Neuronal stem cell (in vitro differentiated cells): ENCODE measurements around the gene RASL11A.

Source experiments
- DNase-seq: peaks from one replicate; pipeline ENCODE4 v3.0.0-alpha.2; 2013; ENCODE audit warnings: low spot score
- H2AFZ ChIP-seq: one replicate; pipeline ENCODE4 v1.6.1; 2013; ENCODE audit warnings: mild to moderate bottlenecking, low read length, inconsistent platforms
- H2AK5ac ChIP-seq: 2 replicates; pipeline ENCODE4 v1.6.1; 2013; ENCODE audit warnings: low read depth, mild to moderate bottlenecking, inconsistent platforms, low read length, moderate library complexity, mixed read lengths
- H2BK120ac ChIP-seq: 2 replicates; pipeline ENCODE4 v1.6.1; 2013; ENCODE audit warnings: low read depth, mild to moderate bottlenecking, inconsistent platforms, low read length, moderate library complexity, mixed read lengths
- H2BK12ac ChIP-seq: one replicate; pipeline ENCODE4 v1.6.1; 2013; ENCODE audit warnings: low read length, inconsistent platforms
- H2BK15ac ChIP-seq: 2 replicates; pipeline ENCODE4 v1.6.1; 2013; ENCODE audit warnings: mild to moderate bottlenecking, low read length, inconsistent platforms, mixed read lengths
- H2BK5ac ChIP-seq: one replicate; pipeline ENCODE4 v1.6.1; 2013; ENCODE audit warnings: inconsistent platforms, mild to moderate bottlenecking, low read length, moderate library complexity
- H3K14ac ChIP-seq: one replicate; pipeline ENCODE4 v1.6.1; 2013; ENCODE audit warnings: low read length, inconsistent platforms
- H3K18ac ChIP-seq: 2 replicates; pipeline ENCODE4 v1.6.1; 2013; ENCODE audit warnings: low read length, inconsistent platforms
- H3K23ac ChIP-seq: 2 replicates; pipeline ENCODE4 v1.6.1; 2013; ENCODE audit warnings: low read depth, mild to moderate bottlenecking, mixed read lengths, low read length, inconsistent platforms; ENCODE audit not compliant: poor library complexity
- H3K27ac ChIP-seq: replicated peaks from 3 replicates; pipeline ENCODE4 v1.5.1; 2013; ENCODE audit warnings: low read length, inconsistent platforms
- H3K27me3 ChIP-seq, 3 experiments: 2 replicates each; pipeline ENCODE4 v1.6.1; 2013; ENCODE audit warnings: low read length in 3 of 3, mild to moderate bottlenecking in 2 of 3, inconsistent platforms in 1 of 3, low read depth in 1 of 3, mixed read lengths in 1 of 3, moderate library complexity in 1 of 3; ENCODE audit not compliant: control insufficient read depth in 3 of 3, insufficient read depth in 3 of 3
- H3K36me3 ChIP-seq, 2 donors: replicated peaks in 1 of 2; 2 replicates each; pipeline ENCODE4 v1.6.1; 2013; ENCODE audit warnings: low read length in 2 of 2; ENCODE audit not compliant: control insufficient read depth in 2 of 2, insufficient read depth in 2 of 2
- H3K4ac ChIP-seq: 2 replicates; pipeline ENCODE4 v1.6.1; 2013; ENCODE audit warnings: inconsistent platforms, mild to moderate bottlenecking, low read length, moderate library complexity
- H3K4me1 ChIP-seq, 2 donors: 1 replicate in 1 of 2; 2 replicates in 1 of 2; pipeline ENCODE4 v1.6.1; 2013; ENCODE audit warnings: low read length in 2 of 2, low read depth in 1 of 2; ENCODE audit not compliant: control insufficient read depth in 2 of 2, insufficient read depth in 1 of 2
- H3K4me2 ChIP-seq: one replicate; pipeline ENCODE4 v1.6.1; 2013; ENCODE audit warnings: mild to moderate bottlenecking, low read length, inconsistent platforms; ENCODE audit not compliant: insufficient read depth, poor library complexity, severe bottlenecking
- H3K4me3 ChIP-seq, 2 donors: 2 replicates each; pipeline ENCODE4 v1.5.1; 2013; ENCODE audit warnings: low read length in 2 of 2, mild to moderate bottlenecking in 2 of 2, inconsistent platforms in 1 of 2, moderate library complexity in 1 of 2
- H3K79me1 ChIP-seq: one replicate; pipeline ENCODE4 v1.6.1; 2013; ENCODE audit warnings: low read depth, mild to moderate bottlenecking, inconsistent platforms, low read length, moderate library complexity
- H3K9ac ChIP-seq: one replicate; pipeline ENCODE4 v1.6.1; 2013; ENCODE audit warnings: mild to moderate bottlenecking, low read depth, low read length, inconsistent platforms; ENCODE audit not compliant: poor library complexity
- H3K9me3 ChIP-seq, 2 donors: replicated peaks in 1 of 2; 2 replicates each; pipeline versions ENCODE3 to v1.6.1; 2013; ENCODE audit warnings: low read length in 2 of 2, mild to moderate bottlenecking in 2 of 2, inconsistent platforms in 1 of 2, low read depth in 1 of 2, mixed read lengths in 1 of 2, moderate library complexity in 1 of 2; ENCODE audit not compliant: control insufficient read depth in 2 of 2, insufficient read depth in 1 of 2
- H4K8ac ChIP-seq: one replicate; pipeline ENCODE4 v1.6.1; 2013; ENCODE audit warnings: low read depth, mild to moderate bottlenecking, inconsistent platforms, low read length, moderate library complexity
- H4K91ac ChIP-seq: one replicate; pipeline ENCODE4 v1.6.1; 2013; ENCODE audit warnings: low read length, low read depth, mild to moderate bottlenecking, inconsistent platforms; ENCODE audit not compliant: poor library complexity
- WGBS, 2 donors: extraction: QIAGEN DNeasy Blood & Tissue Kit; methylation state at CpG; one replicate each; pipeline ENCODE4 v1.1.7; 2013; ENCODE audit warnings: missing lambda C conversion rate in 2 of 2, mixed read lengths in 1 of 2; ENCODE audit not compliant: insufficient read length in 2 of 2, insufficient replicate concordance in 1 of 2; ENCODE audit errors: extremely low coverage in 2 of 2; 5-methylcytosine and 5-hydroxymethylcytosine counted together

The RASL11A gene

GRCh38 chr13:27302643-27303262, 32.1 kb downstream of the RASL11A start:
- Histone ChIP-seq H4K8ac (no peak overlapping the region), H2BK12ac (no peak overlapping the region), H3K4me1 (no peaks in the 10 kb centered on the region), H2AFZ (no peak overlapping the region), H3K4me3 (no peak overlapping the region), H3K23ac (no peak overlapping the region), H2BK120ac (no peak overlapping the region), H3K14ac (no peak overlapping the region), H3K9me3 (no peaks in the 10 kb centered on the region), H2AK5ac (no peak overlapping the region), H3K4ac (no peak overlapping the region), H3K18ac (no peak overlapping the region), H3K9ac (no peak overlapping the region), H4K91ac (no peak overlapping the region), H2BK5ac (no peak overlapping the region), H3K36me3 (no peaks in the 10 kb centered on the region), H3K27me3 (peaks cover 0 to 17% (median 0%) of the 10 kb centered on the region in 3 experiments), H3K27ac (no peak overlapping the region), H3K79me1 (no peaks in the 10 kb centered on the region), H2BK15ac (no peak overlapping the region), H3K4me2 (no peak overlapping the region)
- WGBS, 2 donors, result no CpG with 5 or more reads among the region's 4 CpGs
- no peak for DNase-seq

GRCh38 chr13:27304099-27304498, 33.5 kb downstream of the RASL11A start:
- H3K4me3 ChIP-seq, result no peak overlapping the region
- H2BK120ac ChIP-seq, result no peak overlapping the region
- H4K91ac ChIP-seq, result no peak overlapping the region
- no peak overlapping the region for H2BK12ac ChIP-seq
- H2AK5ac ChIP-seq, result no peak overlapping the region
- H4K8ac ChIP-seq, result no peak overlapping the region
- no peak overlapping the region for H2BK5ac ChIP-seq
- WGBS, 2 donors, result no CpG with 5 or more reads among the region's 4 CpGs
- H3K79me1 ChIP-seq, result no peaks in the 10 kb centered on the region
- no peaks in the 10 kb centered on the region for H3K36me3 ChIP-seq
- no peaks in the 10 kb centered on the region for H3K9me3 ChIP-seq
- no peak overlapping the region for H3K14ac ChIP-seq
- DNase-seq, result no peak
- H3K23ac ChIP-seq, result no peak overlapping the region
- peaks cover 0 to 11% (median 0%) of the 10 kb centered on the region in 3 experiments for H3K27me3 ChIP-seq
- H3K4me2 ChIP-seq, result no peak overlapping the region
- H3K9ac ChIP-seq, result no peak overlapping the region
- no peak overlapping the region for H2BK15ac ChIP-seq
- no peak overlapping the region for H3K4ac ChIP-seq
- peaks cover 0 to 2% of the 10 kb centered on the region in 2 donors for H3K4me1 ChIP-seq
- no peak overlapping the region for H2AFZ ChIP-seq
- no peak overlapping the region for H3K27ac ChIP-seq
- H3K18ac ChIP-seq, result no peak overlapping the region

- no peak overlapping the region for H2BK15ac ChIP-seq
- H4K8ac ChIP-seq, result no peak overlapping the region
- H3K4me1 ChIP-seq, result peaks cover 0 to 2% of the 10 kb centered on the region in 2 donors
- H2AK5ac ChIP-seq, result no peak overlapping the region
- no peak overlapping the region for H2BK120ac ChIP-seq
- no CpG with 5 or more reads among the region's 2 CpGs for WGBS, 2 donors
- no peak overlapping the region for H3K18ac ChIP-seq
- no peak overlapping the region for H3K27ac ChIP-seq
- no peak overlapping the region for H3K23ac ChIP-seq
- H3K79me1 ChIP-seq, result no peaks in the 10 kb centered on the region
- no peaks in the 10 kb centered on the region for H3K9me3 ChIP-seq
- H3K4me3 ChIP-seq, result no peak overlapping the region
- no peaks in the 10 kb centered on the region for H3K36me3 ChIP-seq
- H3K4ac ChIP-seq, result no peak overlapping the region
- DNase-seq, result no peak
- H3K4me2 ChIP-seq, result no peak overlapping the region
- H4K91ac ChIP-seq, result no peak overlapping the region
- no peak overlapping the region for H2BK12ac ChIP-seq
- H2AFZ ChIP-seq, result no peak overlapping the region
- no peak overlapping the region for H3K9ac ChIP-seq
- no peak overlapping the region for H2BK5ac ChIP-seq
- H3K14ac ChIP-seq, result no peak overlapping the region
- H3K27me3 ChIP-seq, result peaks cover 0 to 12% (median 0%) of the 10 kb centered on the region in 3 experiments
Measured at GRCh38 chr13:27304611-27305010, 34.0 kb downstream of the RASL11A start.

DNA sequence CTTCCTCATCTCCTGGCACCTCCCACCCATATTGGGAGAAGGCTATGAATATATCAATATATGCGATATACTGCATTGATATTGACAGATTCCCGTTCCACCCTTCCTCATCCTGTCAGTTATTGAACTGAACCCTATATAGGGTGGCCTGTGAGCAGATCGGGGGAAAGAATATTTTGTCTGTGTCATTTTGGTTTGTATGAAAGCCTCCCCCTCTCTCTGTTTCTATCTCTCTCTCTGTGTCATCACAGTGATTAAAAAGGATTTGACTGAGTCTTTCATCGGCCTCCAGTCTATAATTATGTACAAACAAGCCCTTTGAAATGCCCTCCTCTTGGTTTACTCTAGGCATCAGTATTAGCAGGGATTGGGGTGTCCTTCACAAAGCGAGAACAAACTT, 35.7 kb downstream of the RASL11A start:
- no peak overlapping the region for H2AFZ ChIP-seq
- H2BK5ac ChIP-seq, result no peak overlapping the region
- H3K18ac ChIP-seq, result no peak overlapping the region
- WGBS, 2 donors, result no CpG with 5 or more reads among the region's 5 CpGs
- H3K4me2 ChIP-seq, result no peak overlapping the region
- no peak overlapping the region for H3K14ac ChIP-seq
- H3K36me3 ChIP-seq, result no peaks in the 10 kb centered on the region
- H2BK120ac ChIP-seq, result no peak overlapping the region
- H3K4me3 ChIP-seq, result no peak overlapping the region
- peaks cover 0 to 12% (median 0%) of the 10 kb centered on the region in 3 experiments for H3K27me3 ChIP-seq
- H2BK12ac ChIP-seq, result no peak overlapping the region
- no peak overlapping the region for H2AK5ac ChIP-seq
- H3K4ac ChIP-seq, result no peak overlapping the region
- peaks cover 0 to 5% of the 10 kb centered on the region in 2 donors for H3K4me1 ChIP-seq
- H3K23ac ChIP-seq, result no peak overlapping the region
- H3K27ac ChIP-seq, result no peak overlapping the region
- no peaks in the 10 kb centered on the region for H3K9me3 ChIP-seq
- H2BK15ac ChIP-seq, result no peak overlapping the region
- no peak overlapping the region for H4K91ac ChIP-seq
- H3K9ac ChIP-seq, result no peak overlapping the region
- H4K8ac ChIP-seq, result no peak overlapping the region
- DNase-seq, result no peak
- no peaks in the 10 kb centered on the region for H3K79me1 ChIP-seq
